Hematopoietic multipotent progenitor cell treated with erythropoietin and hydrocortisone succinate and interleukin-3 and kit ligand, for 4 days (in vitro differentiated cells): ENCODE measurements around the gene ANKRD16.
"Not testable (repeated sequence)": the region's sequence is repeated elsewhere in the genome, so short reads cannot be mapped to it uniquely, and the experiment has no call there.

Source experiments
- DNase-seq: peaks from one replicate; pipeline ENCODE4 v3.0.0-alpha.2; 2015

The ANKRD16 gene

GRCh38 chr10:5831446-5831782 is 58.3 kb downstream of the ANKRD16 start:
- DNase-seq, result no peak

- DNase-seq, result no peak
These were observed 58.9 kb downstream of the ANKRD16 start for GRCh38 chr10:5830629-5831445.

GRCh38 chr10:5829267-5829666 is 60.4 kb downstream of the ANKRD16 start:
- DNase-seq, result peak; percentile 82

- no peak for DNase-seq
These were observed 61.0 kb downstream of the ANKRD16 start for GRCh38 chr10:5828725-5829124.

- DNase-seq, result no peak
These were observed 61.9 kb downstream of the ANKRD16 start for GRCh38 chr10:5827841-5828240.

GRCh38 chr10:5826511-5826910 is 63.2 kb downstream of the ANKRD16 start:
- DNase-seq, result not testable (repeated sequence)

GRCh38 chr10:5818894-5819293 is 70.8 kb downstream of the ANKRD16 start:
- DNase-seq, result no peak

- DNase-seq, result no peak
These were observed 71.7 kb downstream of the ANKRD16 start for GRCh38 chr10:5818048-5818331.

- no peak for DNase-seq
These were observed 72.2 kb downstream of the ANKRD16 start for GRCh38 chr10:5817322-5818047.

GRCh38 chr10:5816170-5816569 is 73.5 kb downstream of the ANKRD16 start:
- peak; percentile 38 for DNase-seq

- DNase-seq, result peak; percentile 66
These were observed 75.3 kb downstream of the ANKRD16 start for GRCh38 chr10:5814110-5815107.

GRCh38 chr10:5813341-5814109 is 76.2 kb downstream of the ANKRD16 start, which contains the start of gene GDI2:
Gene GDI2 (minus strand): TSS chr10:5813434. CDS start chr10:5813258, 176 bp downstream.
- DNase-seq, result peak; percentile 99

GRCh38 chr10:5813091-5813340 is 76.7 kb downstream of the ANKRD16 start:
- DNase-seq, result no peak

GRCh38 chr10:5812283-5813090 is 77.2 kb downstream of the ANKRD16 start:
- peak; percentile 69 for DNase-seq
